NCI-H146 treated with DMSO at 0.1 percent for 48 hours (cell line): ENCODE measurements around the gene ITGA6.
"Not testable (repeated sequence)": the region's sequence is repeated elsewhere in the genome, so short reads cannot be mapped to it uniquely, and the experiment has no call there.

Experiments used
- DNase-seq: peaks from one replicate; lab custom pipeline; 2025; ENCODE audit not compliant: unreplicated experiment; lab: John Stamatoyannopoulos, UW

ITGA6 gene

DNA sequence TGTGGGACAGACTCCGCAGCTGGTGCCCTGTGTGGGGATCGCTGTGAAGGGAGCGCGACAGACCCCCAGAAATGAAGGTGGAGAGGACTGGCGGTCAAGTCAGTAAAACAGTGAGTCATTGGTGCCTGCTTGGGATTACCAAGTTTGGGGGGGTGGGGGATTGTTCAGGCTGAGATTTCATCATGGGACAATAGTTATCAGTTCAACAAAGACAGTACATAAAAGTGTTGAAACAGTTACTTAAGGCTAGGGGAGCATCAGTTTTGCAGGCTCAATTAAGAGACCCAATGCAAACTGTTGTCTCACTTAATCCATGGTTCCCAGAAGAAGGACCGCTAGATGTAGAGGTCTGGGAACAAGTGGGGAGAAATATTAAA lies 86.1 kb downstream of the ITGA6 start:
- DNase-seq, result no peak

- DNase-seq, result no peak
These were observed 86.7 kb downstream of the ITGA6 start for GRCh38 chr2:172513935-172514586.

DNA sequence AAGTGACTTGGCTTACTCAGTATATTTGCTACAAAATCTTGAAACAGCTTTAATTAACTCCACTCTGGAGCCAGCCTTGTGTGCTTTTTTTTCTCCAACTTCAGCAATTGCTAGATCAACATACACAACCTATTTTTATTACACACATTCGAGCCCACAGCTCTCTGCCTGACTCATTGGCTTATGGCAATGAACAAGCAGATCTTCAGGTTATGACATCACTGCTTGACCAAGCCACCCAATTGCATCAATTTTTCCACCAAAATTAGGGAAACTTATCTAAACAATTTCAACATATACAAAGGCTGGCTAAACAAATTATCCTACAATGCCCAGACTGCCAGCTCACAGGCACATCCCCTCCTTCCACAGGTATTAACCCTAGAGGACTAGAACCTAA lies 88.9 kb downstream of the ITGA6 start:
- no peak for DNase-seq

DNA sequence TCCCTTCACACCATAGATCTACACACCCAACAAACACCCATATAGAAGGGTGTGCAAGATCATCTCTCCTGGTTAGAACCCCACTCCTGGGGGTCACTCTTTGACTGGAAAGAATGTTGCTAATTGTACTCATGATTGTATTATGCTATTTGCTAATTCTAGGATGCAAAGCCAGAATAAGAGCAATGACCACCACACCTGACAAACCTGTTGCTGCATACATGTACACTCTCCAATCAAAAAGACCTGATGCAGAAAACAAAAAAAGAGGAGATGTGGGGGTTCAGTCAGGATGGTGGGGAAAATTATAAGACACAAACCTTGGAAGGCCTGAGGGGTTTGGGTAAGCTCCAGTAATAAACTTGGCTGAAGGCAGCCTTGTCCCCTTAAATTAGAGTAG lies 91.6 kb downstream of the ITGA6 start:
- no peak for DNase-seq

DNA sequence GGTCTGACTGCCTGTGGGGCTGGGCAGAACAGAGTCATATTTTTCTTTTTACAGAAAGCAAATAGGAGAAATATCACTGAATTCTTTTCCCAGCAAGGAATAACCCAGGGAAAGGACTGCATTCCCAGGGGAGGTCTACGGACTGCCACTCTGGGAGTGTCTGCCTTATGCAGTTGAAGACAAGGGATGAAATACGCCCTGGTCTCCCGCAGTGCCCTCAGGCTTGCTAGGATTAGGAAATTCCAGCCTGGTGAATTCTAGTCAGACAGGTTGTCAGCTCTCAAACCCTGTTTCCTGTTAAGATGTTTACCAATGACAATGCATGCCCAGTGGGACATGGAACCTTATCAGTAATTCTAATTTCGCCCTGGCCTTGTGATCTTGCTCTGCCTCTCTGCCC lies 98.2 kb downstream of the ITGA6 start:
- no peak for DNase-seq

GRCh38 chr2:172531309-172531708 lies 103.9 kb downstream of the ITGA6 start:
- DNase-seq, result no peak

DNA sequence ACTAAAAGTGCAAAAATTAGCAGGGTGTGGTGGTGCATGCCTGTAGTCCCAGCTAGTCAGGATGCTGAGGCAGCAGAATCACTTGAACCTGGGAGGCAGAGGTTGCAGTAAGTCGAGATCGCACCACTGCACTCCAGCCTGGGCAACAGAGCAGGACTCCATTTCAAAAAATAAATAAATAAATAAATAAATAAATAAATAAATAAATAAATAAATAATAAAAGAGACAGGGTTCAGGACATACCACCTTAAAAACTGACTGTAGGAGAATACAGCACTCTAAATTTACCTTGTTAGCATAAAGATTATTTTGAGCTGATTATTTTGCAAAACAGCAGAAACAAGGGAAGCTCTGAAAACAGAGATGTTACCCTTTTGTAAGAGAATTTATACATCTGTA lies 105.1 kb downstream of the ITGA6 start:
- DNase-seq, result not testable (repeated sequence)

DNA sequence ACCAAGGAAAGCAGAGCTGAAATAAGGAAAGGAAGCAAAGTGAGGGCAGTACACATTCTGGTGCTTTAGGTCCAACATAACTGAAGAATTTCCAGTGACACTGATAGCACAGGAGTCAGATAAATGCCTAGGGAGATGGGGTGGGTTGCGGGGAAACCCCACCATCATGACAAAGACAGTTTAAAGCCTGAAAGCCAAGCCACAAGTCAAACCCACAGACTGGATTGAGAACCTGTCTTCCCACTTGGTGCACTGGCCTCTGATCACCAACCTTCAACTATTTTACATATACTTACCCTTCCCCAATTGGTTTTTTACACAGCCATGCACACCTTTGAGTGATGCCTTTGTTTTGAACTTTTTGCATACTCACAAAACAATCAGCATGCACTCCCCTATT lies 106.3 kb downstream of the ITGA6 start:
- no peak for DNase-seq

GRCh38 chr2:172535119-172535518 lies 107.7 kb downstream of the ITGA6 start:
- DNase-seq, result no peak

DNA sequence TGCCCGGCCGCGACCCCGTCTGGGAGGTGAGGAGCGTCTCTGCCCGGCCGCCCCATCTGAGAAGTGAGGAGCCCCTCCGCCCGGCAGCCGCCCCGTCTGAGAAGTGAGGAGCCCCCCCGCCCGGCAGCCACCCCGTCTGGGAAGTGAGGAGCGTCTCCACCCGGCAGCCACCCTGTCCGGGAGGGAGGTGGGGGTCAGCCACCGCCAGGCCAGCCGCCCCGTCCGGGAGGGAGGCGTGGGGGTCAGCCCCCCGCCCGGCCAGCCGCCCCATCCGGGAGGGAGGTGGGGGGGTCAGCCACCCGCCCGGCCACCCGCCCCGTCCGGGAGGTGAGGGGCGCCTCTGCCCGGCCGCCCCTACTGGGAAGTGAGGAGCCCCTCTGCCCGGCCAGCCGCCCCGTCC lies 110.5 kb downstream of the ITGA6 start:
- not testable (repeated sequence) for DNase-seq

- DNase-seq, result no peak
These were observed 112.4 kb downstream of the ITGA6 start for GRCh38 chr2:172539767-172540166.

GRCh38 chr2:172540421-172540820 lies 113.0 kb downstream of the ITGA6 start:
- DNase-seq, result no peak

DNA sequence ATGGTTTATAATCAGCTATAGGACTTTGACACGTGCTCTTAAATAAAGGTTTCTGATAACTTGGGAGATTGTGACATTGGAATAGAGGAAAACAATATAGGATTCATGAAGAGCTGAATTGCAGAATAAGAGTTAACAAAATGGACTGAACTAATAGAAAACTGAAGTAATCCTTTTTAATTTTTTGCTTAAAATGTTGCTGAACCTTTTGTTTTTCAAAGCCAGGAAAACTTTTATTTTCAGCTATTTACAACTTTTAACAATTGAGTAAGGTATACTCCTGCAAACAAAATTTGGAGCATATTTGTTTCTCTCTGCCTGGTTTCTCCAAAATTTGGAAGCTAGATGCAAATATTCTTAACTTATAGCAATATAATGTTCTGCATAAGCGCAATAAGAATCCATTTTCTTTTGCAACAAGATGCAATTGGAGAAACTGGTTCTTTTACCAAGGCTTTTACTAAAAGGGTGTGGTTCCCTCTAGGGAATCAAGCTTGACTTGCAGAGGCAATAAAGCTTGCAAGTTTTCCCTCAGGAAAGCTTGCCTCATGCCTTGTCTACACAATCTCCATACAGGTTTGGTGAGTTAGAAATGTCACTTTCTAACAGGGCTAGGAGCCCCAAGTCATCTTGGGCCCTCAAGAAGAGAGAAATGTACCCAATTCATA lies 118.2 kb downstream of the ITGA6 start:
- no peak for DNase-seq

DNA sequence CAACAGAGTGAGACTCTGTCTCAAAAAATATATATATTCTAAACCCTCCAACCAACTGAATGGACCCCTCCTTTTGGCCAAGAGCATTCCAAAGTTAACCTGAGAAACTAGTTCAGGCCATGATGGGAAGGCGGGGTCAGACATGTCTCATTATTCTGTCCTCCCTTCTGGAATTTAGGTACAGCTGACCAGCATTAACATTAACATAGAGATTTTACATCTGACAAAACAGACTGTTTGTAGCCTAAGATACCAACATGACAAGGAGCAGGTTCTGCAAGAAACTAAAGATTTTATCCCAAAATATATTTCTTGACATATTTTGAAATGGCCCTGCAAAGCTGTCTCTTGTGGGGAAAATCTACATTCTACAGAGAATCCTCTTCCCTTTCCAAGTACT lies 121.7 kb downstream of the ITGA6 start:
- no peak for DNase-seq

GRCh38 chr2:172549802-172550201 lies 122.4 kb downstream of the ITGA6 start:
- not testable (repeated sequence) for DNase-seq

DNA sequence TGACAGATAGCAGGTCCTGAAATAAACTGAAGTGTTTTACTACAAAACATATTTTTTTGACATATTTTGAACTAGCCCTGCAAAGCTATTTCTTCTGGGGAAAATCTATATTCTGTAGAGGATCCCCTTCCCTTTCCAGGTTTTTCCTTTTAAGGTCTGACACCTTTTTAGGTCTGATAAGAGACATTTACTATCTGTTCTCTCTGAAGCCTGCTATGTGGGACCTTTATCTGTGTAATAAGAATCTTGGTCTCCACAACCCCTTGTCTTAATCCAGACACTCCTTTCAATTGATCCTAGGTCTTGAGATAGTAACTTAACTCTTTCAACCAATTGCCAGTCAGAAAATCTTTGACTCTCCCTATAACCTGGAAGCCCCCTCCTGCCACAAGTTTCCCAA lies 123.0 kb downstream of the ITGA6 start:
- DNase-seq, result no peak

DNA sequence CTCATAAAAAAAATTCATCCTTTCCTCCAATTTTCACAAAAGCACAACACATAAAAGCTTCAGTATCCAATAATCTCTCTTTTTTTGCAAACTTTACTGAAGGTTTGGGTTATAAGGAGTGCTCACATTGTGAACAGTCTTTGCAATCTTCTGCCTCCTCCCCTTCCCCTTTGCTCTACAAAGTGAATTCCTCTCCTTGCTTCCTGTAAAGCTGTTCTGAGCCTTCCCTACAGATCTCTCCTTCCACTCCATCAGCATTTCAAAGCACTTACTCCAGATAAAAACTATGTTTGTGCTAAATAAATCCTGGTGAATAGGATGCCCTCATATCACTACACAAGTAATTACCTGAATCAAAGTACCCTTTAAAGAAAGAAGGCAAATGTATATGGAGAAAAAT lies 123.9 kb downstream of the ITGA6 start:
- DNase-seq, result no peak

GRCh38 chr2:172552547-172553291 lies 125.3 kb downstream of the ITGA6 start:
- no peak for DNase-seq

GRCh38 chr2:172554352-172555271 lies 127.2 kb downstream of the ITGA6 start:
- no peak for DNase-seq

DNA sequence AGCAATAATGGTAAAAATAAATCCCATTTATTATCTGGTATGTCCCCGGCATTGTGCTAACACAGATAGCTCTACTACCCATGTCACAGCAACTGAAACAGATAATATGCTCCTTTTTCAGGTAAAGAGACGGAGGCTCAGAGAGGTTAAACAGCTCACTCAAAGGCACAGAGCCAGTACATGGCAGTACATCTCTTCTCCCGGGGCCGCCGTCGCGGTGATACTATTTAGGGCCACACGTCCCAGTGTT lies 127.8 kb downstream of the ITGA6 start:
- DNase-seq, result no peak
